Subcutaneous adipose tissue (tissue), 4 donors: Measurements from ENCODE around the gene EIF4ENIF1. TPM values are rescaled to one million over a fixed set of nuclear protein-coding genes. Genes with fewer than 3 reads are reported as not detected.

Experiments used
- CTCF ChIP-seq: fragments of 450-650 bp; IDR thresholded peaks from one replicate; pipeline ENCODE4 v1.5.1; 2016; ENCODE audit warnings: low read depth, mild to moderate bottlenecking, control low read depth, antibody characterized with exemption, moderate library complexity
- small RNA-seq: library from RNA; depleted of rRNA; stranded (forward); fragments of <200 nt; gene quantifications from one replicate; pipeline ENCODE3, GENCODE V24; 2016
- total RNA-seq, 4 donors: library from RNA; depleted of rRNA; stranded (reverse); fragments of >200 nt; gene quantifications; one replicate each; pipeline ENCODE4 v1.1.0, GENCODE V29; 2016

The EIF4ENIF1 gene
- total RNA-seq, 4 donors from 2014 or later = 10.5 to 19.6 (median 15.3) TPM

GRCh38 chr22:31394326-31394725, 95.3 kb downstream of the EIF4ENIF1 start:
- TF ChIP-seq CTCF = no peak

DNA sequence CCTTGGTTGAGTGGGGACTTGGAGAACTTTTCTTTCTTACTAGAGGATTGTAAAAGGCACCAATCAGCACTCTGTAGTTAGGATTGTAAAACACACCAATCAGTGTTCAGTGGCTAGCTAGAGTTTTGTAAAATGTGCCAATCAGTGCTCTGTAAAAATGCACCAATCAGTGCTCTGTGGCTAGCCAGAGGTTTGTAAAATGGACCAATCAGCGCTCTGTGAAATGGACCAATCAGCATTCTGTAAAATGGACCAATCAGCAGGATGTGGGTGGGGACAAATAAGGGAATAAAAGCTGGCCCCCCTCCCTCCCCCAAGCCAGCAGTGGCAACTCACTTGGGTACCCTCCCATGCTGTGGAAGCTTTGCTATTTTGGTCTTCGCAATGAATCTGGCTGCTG, 95.7 kb downstream of the EIF4ENIF1 start:
- no peak for TF ChIP-seq CTCF

Small RNA genes lying within 50 kb of the gene (small RNA-seq; reads per million reads assigned to genes)
- gene AL096701.2 = not detected
- not detected for gene RNU6-28P

Other genes starting within 250 kb of the EIF4ENIF1 start
- 100 to 1,000 TPM in 2 of 4 donors, 10 to 100 TPM in 2; 39.9 to 179 (median 98.4) TPM for gene PIK3IP1, start 197.4 kb downstream of the EIF4ENIF1 start, total RNA-seq
- 10 to 100 TPM; 10.0 to 17.9 (median 14.1) TPM for gene PATZ1, start 143.5 kb downstream of the EIF4ENIF1 start, total RNA-seq
- 10 to 100 TPM; 43.5 to 78.8 (median 62.3) TPM for gene DRG1, start 90.2 kb downstream of the EIF4ENIF1 start, total RNA-seq
- 10 to 100 TPM in 3 of 4 donors, 1 to 10 TPM in 1; 7.8 to 28.3 (median 23.2) TPM for gene SFI1, start 6.7 kb upstream of the EIF4ENIF1 start, total RNA-seq
- 100 to 1,000 TPM in 1 of 4 donors, 10 to 100 TPM in 3; 46.7 to 207 (median 61.1) TPM for gene PISD, start 172.4 kb upstream of the EIF4ENIF1 start, total RNA-seq